HEK293 (cell line): ENCODE measurements around the gene ALDH18A1.

Experiments used
- GLIS1 ChIP-seq: fragments of 450-650 bp; formaldehyde crosslinking; IDR thresholded peaks from 2 replicates; pipeline ENCODE4 v1.5.1; 2016; ENCODE audit warnings: missing biosample characterization, missing genetic modification characterization
- GLIS2 ChIP-seq: fragments of 450-650 bp; formaldehyde crosslinking; IDR thresholded peaks from 2 replicates; pipeline ENCODE4 v1.5.1; 2016; ENCODE audit warnings: missing biosample characterization, missing genetic modification characterization
- KLF1 ChIP-seq: fragments of 450-650 bp; formaldehyde crosslinking; IDR thresholded peaks from 2 replicates; pipeline ENCODE4 v1.5.1; 2016; ENCODE audit warnings: missing biosample characterization, missing genetic modification characterization
- KLF7 ChIP-seq: fragments of 450-650 bp; formaldehyde crosslinking; IDR thresholded peaks from 2 replicates; pipeline ENCODE4 v1.5.1; 2016; ENCODE audit warnings: missing biosample characterization, missing genetic modification characterization, borderline replicate concordance
- KLF8 ChIP-seq: fragments of 450-650 bp; formaldehyde crosslinking; IDR thresholded peaks from 2 replicates; pipeline ENCODE4 v1.5.1; 2016; ENCODE audit warnings: missing biosample characterization, missing genetic modification characterization
- MEIS1 ChIP-seq: sonication (generic); formaldehyde crosslinking; IDR thresholded peaks from 2 replicates; pipeline ENCODE4 v1.8.1; 2022; ENCODE audit warnings: missing genetic modification reagents, mild to moderate bottlenecking, borderline replicate concordance
- PRDM2 ChIP-seq: fragments of 450-650 bp; formaldehyde crosslinking; IDR thresholded peaks from 2 replicates; pipeline ENCODE4 v1.5.1; 2016; ENCODE audit warnings: missing biosample characterization, missing genetic modification characterization, borderline replicate concordance
- PRDM4 ChIP-seq: fragments of 450-650 bp; formaldehyde crosslinking; IDR thresholded peaks from 2 replicates; pipeline ENCODE4 v1.5.1; 2017; ENCODE audit warnings: missing biosample characterization, missing genetic modification characterization
- SCRT1 ChIP-seq: fragments of 450-650 bp; formaldehyde crosslinking; IDR thresholded peaks from 2 replicates; pipeline ENCODE4 v1.5.1; 2016; ENCODE audit warnings: missing biosample characterization, missing genetic modification characterization, borderline replicate concordance
- SCRT2 ChIP-seq: fragments of 450-650 bp; formaldehyde crosslinking; IDR thresholded peaks from 2 replicates; pipeline ENCODE4 v1.5.1; 2016; ENCODE audit warnings: missing biosample characterization, missing genetic modification characterization
- SETDB1 ChIP-seq: IDR thresholded peaks from one replicate; pipeline ENCODE4 v1.6.1; 2017; ENCODE audit warnings: mild to moderate bottlenecking, low read length, moderate library complexity, mixed read lengths; ENCODE audit not compliant: insufficient read length
- TCF7L2 ChIP-seq: IDR thresholded peaks from 2 replicates; pipeline ENCODE4 v1.6.1; 2011; ENCODE audit warnings: low read depth, mild to moderate bottlenecking, inconsistent platforms, low read length, moderate library complexity, borderline replicate concordance
- TSHZ1 ChIP-seq: fragments of 450-650 bp; formaldehyde crosslinking; IDR thresholded peaks from 2 replicates; pipeline ENCODE4 v1.5.1; 2016; ENCODE audit warnings: missing biosample characterization, missing genetic modification characterization, borderline replicate concordance
- ZBTB1 ChIP-seq: fragments of 450-650 bp; formaldehyde crosslinking; IDR thresholded peaks from 2 replicates; pipeline ENCODE4 v1.5.1; 2016; ENCODE audit warnings: missing biosample characterization, missing genetic modification characterization
- ZBTB17 ChIP-seq: fragments of 450-650 bp; formaldehyde crosslinking; IDR thresholded peaks from 2 replicates; pipeline ENCODE4 v1.5.1; 2016; ENCODE audit warnings: missing biosample characterization, missing genetic modification characterization
- ZEB2 ChIP-seq: fragments of 450-650 bp; formaldehyde crosslinking; IDR thresholded peaks from 2 replicates; pipeline ENCODE4 v1.5.1; 2016; ENCODE audit warnings: missing biosample characterization, missing genetic modification characterization
- ZNF133 ChIP-seq: fragments of 450-650 bp; formaldehyde crosslinking; IDR thresholded peaks from 2 replicates; pipeline ENCODE4 v1.5.1; 2016; ENCODE audit warnings: missing biosample characterization, missing genetic modification characterization
- ZNF155 ChIP-seq: fragments of 450-650 bp; formaldehyde crosslinking; IDR thresholded peaks from 2 replicates; pipeline ENCODE4 v1.5.1; 2016; ENCODE audit warnings: missing biosample characterization, missing genetic modification characterization
- ZNF16 ChIP-seq: fragments of 450-650 bp; formaldehyde crosslinking; IDR thresholded peaks from 2 replicates; pipeline ENCODE4 v1.5.1; 2016; ENCODE audit warnings: low read depth, missing biosample characterization, missing genetic modification characterization
- ZNF175 ChIP-seq: fragments of 450-650 bp; formaldehyde crosslinking; IDR thresholded peaks from 2 replicates; pipeline ENCODE4 v1.5.1; 2016; ENCODE audit warnings: missing biosample characterization, missing genetic modification characterization
- ZNF221 ChIP-seq: fragments of 450-650 bp; formaldehyde crosslinking; IDR thresholded peaks from 2 replicates; pipeline ENCODE4 v1.5.1; 2017; ENCODE audit warnings: missing biosample characterization, missing genetic modification characterization, borderline replicate concordance
- ZNF341 ChIP-seq: fragments of 450-650 bp; formaldehyde crosslinking; IDR thresholded peaks from 2 replicates; pipeline ENCODE4; 2016; ENCODE audit warnings: low read depth, missing biosample characterization, missing genetic modification characterization
- ZNF416 ChIP-seq: fragments of 450-650 bp; formaldehyde crosslinking; IDR thresholded peaks from 2 replicates; pipeline ENCODE4 v1.5.1; 2016; ENCODE audit warnings: missing biosample characterization, missing genetic modification characterization
- ZNF707 ChIP-seq: fragments of 450-650 bp; formaldehyde crosslinking; IDR thresholded peaks from 2 replicates; pipeline ENCODE4 v1.5.1; 2016; ENCODE audit warnings: missing biosample characterization, missing genetic modification characterization
- ZNF791 ChIP-seq: fragments of 450-650 bp; formaldehyde crosslinking; IDR thresholded peaks from 2 replicates; pipeline ENCODE4 v1.5.1; 2016; ENCODE audit warnings: missing biosample characterization, missing genetic modification characterization
- ZSCAN4 ChIP-seq: fragments of 450-650 bp; formaldehyde crosslinking; IDR thresholded peaks from 2 replicates; pipeline ENCODE4 v1.5.1; 2017; ENCODE audit warnings: missing biosample characterization, missing genetic modification characterization
- ZXDB ChIP-seq: fragments of 450-650 bp; formaldehyde crosslinking; IDR thresholded peaks from 2 replicates; pipeline ENCODE4 v1.5.1; 2016; ENCODE audit warnings: missing biosample characterization, missing genetic modification characterization

The ALDH18A1 gene

GRCh38 chr10:95560278-95561176, 96.0 kb downstream of the ALDH18A1 start (continued):
- TF ChIP-seq ZNF133 (tag by site-specific recombination) (no peak), SCRT1 (tag by site-specific recombination) (no peak), ZBTB17 (tag by site-specific recombination) (peak; percentile 35; the same call in 1 of the 2 replicates), ZBTB1 (tag by site-specific recombination) (no peak), ZXDB (tag by site-specific recombination) (0 out of 2 replicates have a peak, but pooled peaks have one; percentile 45), ZNF155 (tag by site-specific recombination) (no peak), ZNF16 (tag by site-specific recombination) (no peak), GLIS1 (tag by site-specific recombination) (peak; percentile 62), PRDM4 (tag by site-specific recombination) (no peak), ZEB2 (tag by site-specific recombination) (0 out of 2 replicates have a peak, but pooled peaks have one; percentile 53), ZNF416 (tag by site-specific recombination) (no peak), PRDM2 (tag by site-specific recombination) (no peak), ZNF341 (tag by site-specific recombination) (peak; percentile 68), MEIS1 (CRISPR knock-in tag) (no peak), SCRT2 (tag by site-specific recombination) (no peak), ZNF791 (tag by site-specific recombination) (no peak), KLF8 (tag by site-specific recombination) (peak; percentile 15; the same call in 1 of the 2 replicates), TCF7L2 (no peak), ZNF707 (tag by site-specific recombination) (no peak), ZSCAN4 (tag by site-specific recombination) (no peak), ZNF175 (tag by site-specific recombination) (no peak), ZNF221 (tag by site-specific recombination) (no peak), KLF1 (tag by site-specific recombination) (peak; percentile 47), GLIS2 (tag by site-specific recombination) (peak; percentile 60), SETDB1 (no peak), KLF7 (tag by site-specific recombination) (no peak), TSHZ1 (tag by site-specific recombination) (no peak)
